B cell (primary cell): ENCODE data around the gene SLC12A3. TPM values are rescaled to one million over a fixed set of nuclear protein-coding genes. Genes with fewer than 3 reads are reported as not detected.

ENCODE experiments used
- ATAC-seq: fragments of 200-7000 bp; cut with Tn5 transposase; one replicate; pipeline ENCODE4 v1.10.0; 2021; ENCODE audit warnings: low read depth, mild to moderate bottlenecking, moderate number of reproducible peaks, moderate library complexity
- CTCF ChIA-PET: fragments of 350-600 bp; sonication (Branson Sonifier 250); formaldehyde crosslinking; loops from one replicate; lab custom pipeline; 2021; ENCODE audit warnings: antibody characterized with exemption, inconsistent platforms; lab: Charles Lee
- POLR2A ChIA-PET: fragments of 350-600 bp; sonication (Branson Sonifier 250); formaldehyde crosslinking; loops from one replicate; lab custom pipeline; 2021; ENCODE audit warnings: antibody characterized with exemption; lab: Charles Lee
- DNase-seq: peaks from one replicate; pipeline ENCODE4 v3.0.0; 2013
- H2AFZ ChIP-seq: 2 replicates; pipeline ENCODE4 v1.6.1; 2012; ENCODE audit warnings: mild to moderate bottlenecking, low read depth, low read length; ENCODE audit not compliant: insufficient read depth, poor library complexity, severe bottlenecking
- H3K27ac ChIP-seq, 2 donors: 1 replicate in 1 of 2; 2 replicates in 1 of 2; pipeline ENCODE4 v1.5.1; 2012 to 2013; ENCODE audit warnings: low read length in 2 of 2, mild to moderate bottlenecking in 2 of 2, moderate library complexity in 1 of 2
- H3K27me3 ChIP-seq, 4 experiments: fragments of 200-600 bp in 1 of 4; sonication (generic) in 1 of 4; replicated peaks in 1 of 4; 1 replicate in 2 of 4; 2 replicates in 2 of 4; pipeline versions ENCODE4 v1.6.1 to v1.7.0; 2013 to 2016; ENCODE audit warnings: low read length in 3 of 4, mild to moderate bottlenecking in 2 of 4, mixed read lengths in 1 of 4, moderate library complexity in 1 of 4; ENCODE audit not compliant: insufficient read depth in 4 of 4, control insufficient read depth in 3 of 4; ENCODE audit errors: control extremely low read depth in 1 of 4
- H3K36me3 ChIP-seq, 2 experiments: replicated peaks in 1 of 2; 1 replicate in 1 of 2; 2 replicates in 1 of 2; pipeline versions ENCODE4 v1.6.1 to v1.7.1; 2013; ENCODE audit warnings: low read length in 1 of 2; ENCODE audit not compliant: insufficient read depth in 2 of 2, control insufficient read depth in 1 of 2; ENCODE audit errors: control extremely low read depth in 1 of 2, extremely low read depth in 1 of 2
- H3K4me1 ChIP-seq, 2 donors: fragments of 200-600 bp in 1 of 2; sonication (generic) in 1 of 2; 1 replicate in 1 of 2; 2 replicates in 1 of 2; pipeline versions ENCODE4 v1.5.1 to v1.6.1; 2013 to 2017; ENCODE audit warnings: low read length in 2 of 2; ENCODE audit not compliant: control insufficient read depth in 2 of 2, insufficient read depth in 2 of 2
- H3K4me2 ChIP-seq: replicated peaks from 2 replicates; pipeline ENCODE3; 2012; ENCODE audit warnings: mild to moderate bottlenecking, low read depth, low read length; ENCODE audit not compliant: poor library complexity, severe bottlenecking
- H3K4me3 ChIP-seq, 5 experiments: fragments of 200-600 bp in 1 of 5; sonication (generic) in 1 of 5; 1 replicate in 3 of 5; 2 replicates in 2 of 5; pipeline versions ENCODE4 v1.5.1 to v1.7.0; 2011 to 2016; ENCODE audit warnings: low read length in 4 of 5, mild to moderate bottlenecking in 4 of 5, low read depth in 2 of 5, control low read depth in 1 of 5, moderate library complexity in 1 of 5; ENCODE audit not compliant: insufficient read depth in 1 of 5; ENCODE audit errors: control extremely low read depth in 1 of 5, extremely low read depth in 1 of 5
- H3K79me2 ChIP-seq: fragments of 200-600 bp; sonication (generic); one replicate; pipeline ENCODE4 v1.6.0; 2016; ENCODE audit warnings: low read length; ENCODE audit not compliant: control insufficient read depth, insufficient read depth
- H3K9ac ChIP-seq: fragments of 200-600 bp; sonication (generic); 2 replicates; pipeline ENCODE4 v1.6.1; 2017; ENCODE audit warnings: mild to moderate bottlenecking, low read length, moderate library complexity
- H3K9me3 ChIP-seq, 3 donors: one replicate each; pipeline versions ENCODE4 v1.6.1 to v1.7.1; 2013; ENCODE audit warnings: low read length in 2 of 3; ENCODE audit not compliant: control insufficient read depth in 2 of 3, insufficient read depth in 1 of 3; ENCODE audit errors: control extremely low read depth in 1 of 3
- H4K20me1 ChIP-seq: 2 replicates; pipeline ENCODE4 v1.6.0; 2012; ENCODE audit warnings: mild to moderate bottlenecking, low read length; ENCODE audit not compliant: insufficient read depth, control insufficient read depth, poor library complexity, severe bottlenecking
- H3K27ac Mint-ChIP-seq: one replicate; pipeline ENCODE4 v1.8.0; 2021; ENCODE audit warnings: mixed read lengths
- H3K27me3 Mint-ChIP-seq: one replicate; pipeline ENCODE4 v1.8.0; 2021; ENCODE audit warnings: mixed read lengths
- H3K4me1 Mint-ChIP-seq: one replicate; pipeline ENCODE4 v1.8.0; 2021; ENCODE audit warnings: mixed read lengths
- H3K4me3 Mint-ChIP-seq: one replicate; pipeline ENCODE4 v1.8.0; 2021; ENCODE audit warnings: mixed read lengths
- H3K9me3 Mint-ChIP-seq: one replicate; pipeline ENCODE4 v1.8.0; 2022; ENCODE audit warnings: mixed read lengths; ENCODE audit not compliant: insufficient read depth
- EZH2 ChIP-seq: IDR thresholded peaks from 2 replicates; pipeline ENCODE4 v1.6.1; 2012; ENCODE audit warnings: borderline replicate concordance, low read depth, mild to moderate bottlenecking, moderate library complexity, low read length; ENCODE audit not compliant: insufficient read depth, poor library complexity, severe bottlenecking
- WGBS: methylation state at CpG from one replicate; pipeline ENCODE4 v1.1.5; 2013; ENCODE audit warnings: missing lambda C conversion rate; ENCODE audit not compliant: insufficient coverage; 5-methylcytosine and 5-hydroxymethylcytosine counted together
- intact Hi-C: fragments of 100-400 bp; cut with micrococcal nuclease; formaldehyde crosslinking; loops from one replicate; pipeline ENCODE4 v1.10.0; 2022
- polyA plus RNA-seq: library from polyadenylated mRNA; depleted of rRNA; stranded (reverse); fragments of >200 nt; gene quantifications from 2 replicates; pipeline ENCODE4 v1.2.3, GENCODE V29; 2012
- total RNA-seq, 2 donors: library from RNA; stranded (reverse); fragments of 120-200 nt in 1 of 2; gene quantifications; 1 replicate in 1 of 2; 2 replicates in 1 of 2; pipeline versions ENCODE4 v1.2.3 to v1.2.4, GENCODE V29; 2013 to 2022
- TF ChIP-seq, protein P1 (sequence below): fragments of 200-600 bp; IDR thresholded peaks from one replicate; pipeline ENCODE4 v1.8.0; 2022; ENCODE audit warnings: antibody characterized with exemption, mild to moderate bottlenecking

The SLC12A3 gene
- total and polyA plus RNA-seq, 2 donors (not counting 1 experiment from before 2014, with no cell fraction given): 1.3 to 4.9 TPM

- Histone ChIP-seq H3K9ac (no peak overlapping the region), H3K4me1 (peaks cover 0 to 18% of the 10 kb centered on the region in 2 donors), H3K4me2 (no peak overlapping the region), H4K20me1 (no peaks in the 10 kb centered on the region), H2AFZ (no peak overlapping the region), H3K27me3 (no peaks in the 10 kb centered on the region), H3K9me3 (peaks cover 0 to 7% (median 0%) of the 10 kb centered on the region in 3 donors), H3K4me3 (no peak overlapping the region), H3K79me2 (no peaks in the 10 kb centered on the region), H3K27ac (no peak overlapping the region), H3K36me3 (peaks cover 3 to 8% of the 10 kb centered on the region in 2 experiments)
- 99% methylated on average over 7 of the region's 11 CpGs for whole genome bisulfite sequencing
- Mint-ChIP-seq H3K27ac (no peak overlapping the region), H3K9me3 (no peaks in the 10 kb centered on the region), H3K4me1 (peaks cover 19% of the 10 kb centered on the region), H3K27me3 (no peaks in the 10 kb centered on the region), H3K4me3 (no peak overlapping the region)
- DNase-seq (no peak), ATAC-seq (no peak)
- ChIA-PET CTCF (interaction anchor here (1.0 to 2.8 kb wide), 4 partner anchors 17 to 188 kb away, joined by 3 to 9 read pairs (median 4); no protein-coding TSS in a partner anchor), POLR2A (interaction anchor here (0.7 kb wide), 1 partner anchor 14 kb away, joined by 3 read pairs; no protein-coding TSS in a partner anchor)
- no peak for TF ChIP-seq EZH2
- TF ChIP-seq, protein P1, sequence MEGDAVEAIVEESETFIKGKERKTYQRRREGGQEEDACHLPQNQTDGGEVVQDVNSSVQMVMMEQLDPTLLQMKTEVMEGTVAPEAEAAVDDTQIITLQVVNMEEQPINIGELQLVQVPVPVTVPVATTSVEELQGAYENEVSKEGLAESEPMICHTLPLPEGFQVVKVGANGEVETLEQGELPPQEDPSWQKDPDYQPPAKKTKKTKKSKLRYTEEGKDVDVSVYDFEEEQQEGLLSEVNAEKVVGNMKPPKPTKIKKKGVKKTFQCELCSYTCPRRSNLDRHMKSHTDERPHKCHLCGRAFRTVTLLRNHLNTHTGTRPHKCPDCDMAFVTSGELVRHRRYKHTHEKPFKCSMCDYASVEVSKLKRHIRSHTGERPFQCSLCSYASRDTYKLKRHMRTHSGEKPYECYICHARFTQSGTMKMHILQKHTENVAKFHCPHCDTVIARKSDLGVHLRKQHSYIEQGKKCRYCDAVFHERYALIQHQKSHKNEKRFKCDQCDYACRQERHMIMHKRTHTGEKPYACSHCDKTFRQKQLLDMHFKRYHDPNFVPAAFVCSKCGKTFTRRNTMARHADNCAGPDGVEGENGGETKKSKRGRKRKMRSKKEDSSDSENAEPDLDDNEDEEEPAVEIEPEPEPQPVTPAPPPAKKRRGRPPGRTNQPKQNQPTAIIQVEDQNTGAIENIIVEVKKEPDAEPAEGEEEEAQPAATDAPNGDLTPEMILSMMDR: no peak
- intact Hi-C loops: no loop called here
Measured at GRCh38 chr16:56849690-56850680, 15.0 kb upstream of the SLC12A3 start.
